Measurements from ENCODE around the gene PAN3. TPM values are rescaled to one million over a fixed set of nuclear protein-coding genes. Genes with fewer than 3 reads are reported as not detected.

PAN3 gene
- total RNA-seq, 1 experiment from 2014 or later = 32.9 TPM

DNA sequence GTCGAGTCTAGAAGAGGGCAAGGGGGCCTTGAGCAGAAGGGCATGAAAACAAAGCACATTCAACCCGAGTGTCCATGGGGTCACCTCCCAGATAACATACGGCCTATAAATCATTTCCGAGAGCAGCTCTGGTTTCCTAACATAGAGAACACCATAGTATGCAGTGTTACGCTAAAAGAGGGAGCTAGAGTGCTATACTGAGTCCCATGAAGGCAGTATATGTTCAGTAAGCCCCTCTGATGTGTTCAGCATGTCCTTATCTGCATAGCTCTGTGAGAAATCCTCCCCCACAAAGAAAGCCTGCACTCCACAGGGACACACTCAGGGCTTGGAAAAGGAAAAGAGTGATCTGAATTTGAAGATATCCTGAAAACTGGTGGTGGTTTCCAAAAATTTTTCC, 181.2 kb downstream of the PAN3 start:
- no peaks in the 10 kb centered on the region for H3K4me1 Mint-ChIP-seq (ENCODE audit: insufficient read depth, unreplicated experiment)
- no peak for TF ChIP-seq CTCF (IDR thresholded peaks at IDR 0.05; ENCODE audit: unreplicated experiment)
- H3K4me3 Mint-ChIP-seq (ENCODE audit: unreplicated experiment) = no peak overlapping the region
- POLR2A ChIA-PET = interaction anchor here (0.6 to 1.3 kb wide), 2 partner anchors 211 to 339 kb away, joined by 3 to 5 read pairs; partner anchors contain the start of gene POMP
- CTCF ChIA-PET = no interaction called here
- no peaks in the 10 kb centered on the region for H3K9me3 Mint-ChIP-seq (ENCODE audit: unreplicated experiment)
- H3K27ac Mint-ChIP-seq (ENCODE audit: low read depth, unreplicated experiment) = no peak overlapping the region
- no TSS peak for BruUV-seq (replicated peaks)
- DNase-seq (ENCODE audit: unreplicated experiment) = no peak
- no peaks in the 10 kb centered on the region for H3K27me3 Mint-ChIP-seq (ENCODE audit: insufficient read depth, unreplicated experiment)
- intact Hi-C loops (cut with micrococcal nuclease) = no loop called here
- H3K36me3 Mint-ChIP-seq (ENCODE audit: insufficient read depth, unreplicated experiment) = no peaks in the 10 kb centered on the region

GRCh38 chr13:28320209-28320608, 181.9 kb downstream of the PAN3 start:
- ChIA-PET CTCF (interaction anchor here (0.9 to 1.0 kb wide), 2 partner anchors 316 to 320 kb away, joined by 3 to 4 read pairs; no protein-coding TSS in a partner anchor), POLR2A (interaction anchor here (0.6 to 1.3 kb wide), 2 partner anchors 211 to 339 kb away, joined by 3 to 5 read pairs; partner anchors contain the start of gene POMP)
- DNase-seq (ENCODE audit: unreplicated experiment) = no peak
- intact Hi-C loops (cut with micrococcal nuclease) = no loop called here
- no peaks in the 10 kb centered on the region for H3K4me1 Mint-ChIP-seq (ENCODE audit: insufficient read depth, unreplicated experiment)
- no peak for TF ChIP-seq CTCF (IDR thresholded peaks at IDR 0.05; ENCODE audit: unreplicated experiment)
- no peaks in the 10 kb centered on the region for H3K9me3 Mint-ChIP-seq (ENCODE audit: unreplicated experiment)
- H3K36me3 Mint-ChIP-seq (ENCODE audit: insufficient read depth, unreplicated experiment) = no peaks in the 10 kb centered on the region
- no peak overlapping the region for H3K4me3 Mint-ChIP-seq (ENCODE audit: unreplicated experiment)
- no peaks in the 10 kb centered on the region for H3K27me3 Mint-ChIP-seq (ENCODE audit: insufficient read depth, unreplicated experiment)
- BruUV-seq (replicated peaks) = no TSS peak
- H3K27ac Mint-ChIP-seq (ENCODE audit: low read depth, unreplicated experiment) = no peak overlapping the region

GRCh38 chr13:28320884-28321574, 182.7 kb downstream of the PAN3 start:
- H3K4me1 Mint-ChIP-seq (ENCODE audit: insufficient read depth, unreplicated experiment) = no peaks in the 10 kb centered on the region
- H3K27ac Mint-ChIP-seq (ENCODE audit: low read depth, unreplicated experiment) = no peak overlapping the region
- intact Hi-C loops (cut with micrococcal nuclease) = no loop called here
- no TSS peak for BruUV-seq (replicated peaks)
- no peaks in the 10 kb centered on the region for H3K36me3 Mint-ChIP-seq (ENCODE audit: insufficient read depth, unreplicated experiment)
- no peak for TF ChIP-seq CTCF (IDR thresholded peaks at IDR 0.05; ENCODE audit: unreplicated experiment)
- no peaks in the 10 kb centered on the region for H3K9me3 Mint-ChIP-seq (ENCODE audit: unreplicated experiment)
- CTCF ChIA-PET = interaction anchor here (0.8 to 4.7 kb wide), 4 partner anchors 313 to 319 kb away, joined by 3 to 85 read pairs (median 4); no protein-coding TSS in a partner anchor
- DNase-seq (ENCODE audit: unreplicated experiment) = no peak
- H3K4me3 Mint-ChIP-seq (ENCODE audit: unreplicated experiment) = no peak overlapping the region
- no peaks in the 10 kb centered on the region for H3K27me3 Mint-ChIP-seq (ENCODE audit: insufficient read depth, unreplicated experiment)
- POLR2A ChIA-PET = interaction anchor here (1.3 kb wide), 1 partner anchor 338 kb away, joined by 5 read pairs; the partner anchor contains the start of gene POMP

- Mint-ChIP-seq H3K27ac (ENCODE audit: low read depth, unreplicated experiment) (no peak overlapping the region), H3K36me3 (ENCODE audit: insufficient read depth, unreplicated experiment) (no peaks in the 10 kb centered on the region), H3K27me3 (ENCODE audit: insufficient read depth, unreplicated experiment) (no peaks in the 10 kb centered on the region), H3K4me3 (ENCODE audit: unreplicated experiment) (no peak overlapping the region), H3K4me1 (ENCODE audit: insufficient read depth, unreplicated experiment) (no peaks in the 10 kb centered on the region), H3K9me3 (ENCODE audit: unreplicated experiment) (no peaks in the 10 kb centered on the region)
- no peak for DNase-seq (ENCODE audit: unreplicated experiment)
- intact Hi-C loops (cut with micrococcal nuclease) = no loop called here
- no TSS peak for BruUV-seq (replicated peaks)
- TF ChIP-seq CTCF (IDR thresholded peaks at IDR 0.05; ENCODE audit: unreplicated experiment) = no peak
- CTCF ChIA-PET = interaction anchor here (0.8 to 4.7 kb wide), 2 partner anchors 313 to 317 kb away, joined by 4 to 85 read pairs; no protein-coding TSS in a partner anchor
- POLR2A ChIA-PET = no interaction called here
Observed at GRCh38 chr13:28321756-28322155, 183.4 kb downstream of the PAN3 start.

Data from MCF 10A (cell line).